Thymus (tissue), 11 donors: Measurements from ENCODE around the gene DARS1. TPM values are rescaled to one million over a fixed set of nuclear protein-coding genes. Genes with fewer than 3 reads are reported as not detected.
"Not testable (repeated sequence)": the region's sequence is repeated elsewhere in the genome, so short reads cannot be mapped to it uniquely, and the experiment has no call there.

ENCODE experiments used
- DNase-seq, 9 donors: peaks; one replicate each; pipeline ENCODE4 v3.0.0-alpha.2; 2013; ENCODE audit warnings: low spot score in 9 of 9, low read depth in 6 of 9, missing footprints in 1 of 9
- H3K27ac ChIP-seq, 2 donors: one replicate each; pipeline ENCODE4 v1.5.1; 2013; ENCODE audit warnings: control low read depth in 1 of 2, low read depth in 1 of 2, low read length in 1 of 2, mild to moderate bottlenecking in 1 of 2, moderate library complexity in 1 of 2
- H3K27me3 ChIP-seq, 2 donors: one replicate each; pipeline ENCODE4 v1.5.1; 2013; ENCODE audit warnings: low read length in 1 of 2; ENCODE audit not compliant: control insufficient read depth in 2 of 2, insufficient read depth in 1 of 2
- H3K36me3 ChIP-seq, 2 donors: one replicate each; pipeline ENCODE4 v1.5.1; 2013; ENCODE audit warnings: low read length in 1 of 2, mild to moderate bottlenecking in 1 of 2, moderate library complexity in 1 of 2; ENCODE audit not compliant: control insufficient read depth in 2 of 2, insufficient read depth in 2 of 2
- H3K4me1 ChIP-seq, 2 donors: one replicate each; pipeline ENCODE4 v1.5.1; 2013; ENCODE audit warnings: low read length in 2 of 2; ENCODE audit not compliant: control insufficient read depth in 2 of 2, insufficient read depth in 2 of 2
- H3K4me3 ChIP-seq, 2 donors: one replicate each; pipeline ENCODE4 v1.5.1; 2013; ENCODE audit warnings: low read length in 2 of 2, control low read depth in 1 of 2, mild to moderate bottlenecking in 1 of 2
- H3K9me3 ChIP-seq, 2 donors: one replicate each; pipeline ENCODE4 v1.5.1; 2013; ENCODE audit warnings: low read length in 1 of 2, mild to moderate bottlenecking in 1 of 2; ENCODE audit not compliant: control insufficient read depth in 2 of 2, insufficient read depth in 1 of 2
- whole genome bisulfite sequencing: extraction: QIAGEN DNeasy Blood & Tissue Kit; methylation state at CpG from one replicate; pipeline ENCODE4 v1.1.7; 2013; 5-methylcytosine and 5-hydroxymethylcytosine counted together
- polyA plus RNA-seq: library from polyadenylated mRNA; stranded (reverse); fragments of 200-250 nt; gene quantifications from one replicate; pipeline ENCODE4 v1.2.3, GENCODE V29; 2013
- total RNA-seq: library from RNA; stranded (reverse); fragments of 120-200 nt; gene quantifications from one replicate; pipeline ENCODE4 v1.2.4, GENCODE V29; 2013
- donor health status: healthy.

DARS1 gene
- total and polyA plus RNA-seq, 2 donors: 118 to 119 TPM

- no peaks in the 10 kb centered on the region for H3K27me3 ChIP-seq
- H3K4me1 ChIP-seq: peaks cover 0 to 3% of the 10 kb centered on the region in 2 donors
- no peak overlapping the region for H3K27ac ChIP-seq
- WGBS: 96% methylated on average over 3 of the region's 3 CpGs
- DNase-seq: no peak
- no peaks in the 10 kb centered on the region for H3K36me3 ChIP-seq
- peaks cover 0 to 2% of the 10 kb centered on the region in 2 donors for H3K9me3 ChIP-seq
- H3K4me3 ChIP-seq: no peak overlapping the region
Observed at GRCh38 chr2:135882415-135882814, 103.0 kb downstream of the DARS1 start.

- DNase-seq, H3K27ac ChIP-seq, H3K9me3 ChIP-seq, H3K27me3 ChIP-seq: not testable (repeated sequence)
- WGBS: 86% methylated on average over 15 of the region's 15 CpGs
- peaks cover 17 to 22% of the 10 kb centered on the region in 2 donors for H3K4me1 ChIP-seq
- H3K36me3 ChIP-seq: peaks cover 7 to 14% of the 10 kb centered on the region in 2 donors
- H3K4me3 ChIP-seq: peak overlapping the region; percentile 84 to 85
Observed at GRCh38 chr2:135876770-135877169, 108.7 kb downstream of the DARS1 start.

- Histone ChIP-seq H3K27ac (peak within 1 kb of the TSS; percentile 86 to 94), H3K9me3 (no peaks in the 10 kb centered on the region), H3K36me3 (peaks cover 10 to 19% of the 10 kb centered on the region in 2 donors), H3K27me3 (no peaks in the 10 kb centered on the region), H3K4me1 (peaks cover 17 to 22% of the 10 kb centered on the region in 2 donors), H3K4me3 (peak within 1 kb of the TSS; percentile 84 to 85)
- WGBS: under 1% methylated on average over 71 of the region's 71 CpGs
- peak; percentile 91 to 100 (median 98) for DNase-seq
Observed at GRCh38 chr2:135876066-135876711, 109.2 kb downstream of the DARS1 start, which contains the start of gene MCM6. MCM6 (minus strand) TSS chr2:135876443; CDS start chr2:135876365, 78 bp downstream.

DNA sequence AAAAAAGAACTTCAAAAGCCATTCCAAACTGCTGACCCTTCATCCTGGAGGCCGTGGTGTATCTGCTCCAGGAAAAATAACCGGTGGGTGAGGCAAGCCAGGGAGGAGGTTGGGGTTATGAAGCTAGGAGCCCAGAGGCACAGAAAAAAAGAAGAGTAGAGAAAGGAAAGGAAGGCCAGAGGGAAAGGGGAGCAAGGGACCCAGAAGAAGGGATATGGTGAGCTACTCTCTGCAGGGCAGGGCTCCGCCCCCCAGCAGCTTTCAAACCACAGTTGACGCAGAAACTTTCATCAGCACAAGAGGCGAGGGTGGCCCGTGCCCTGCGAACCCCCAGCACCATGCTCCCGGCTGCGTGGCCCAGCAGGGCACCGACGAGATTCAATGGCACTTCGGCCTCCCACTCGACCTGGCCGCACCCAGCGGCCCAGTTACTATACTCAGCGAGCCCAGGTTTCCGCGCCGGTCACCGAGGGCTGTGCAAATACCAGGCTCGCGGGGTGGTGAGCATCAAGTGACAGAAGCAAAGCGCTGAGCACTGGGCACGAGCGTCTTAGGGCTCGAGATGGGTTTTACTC lies 109.8 kb downstream of the DARS1 start:
- H3K27ac ChIP-seq: peak overlapping the region; percentile 86 to 94
- H3K4me3 ChIP-seq: peak overlapping the region; percentile 84 to 85
- WGBS: 3% methylated on average over 26 of the region's 26 CpGs
- peak; percentile 27 to 85 (median 65) for DNase-seq
- H3K9me3 ChIP-seq: no peaks in the 10 kb centered on the region
- peaks cover 17 to 22% of the 10 kb centered on the region in 2 donors for H3K4me1 ChIP-seq
- H3K36me3 ChIP-seq: peaks cover 17 to 25% of the 10 kb centered on the region in 2 donors
- H3K27me3 ChIP-seq: no peaks in the 10 kb centered on the region

- H3K27me3 ChIP-seq: no peaks in the 10 kb centered on the region
- H3K9me3 ChIP-seq: no peaks in the 10 kb centered on the region
- H3K4me1 ChIP-seq: peaks cover 17 to 22% of the 10 kb centered on the region in 2 donors
- peaks cover 20 to 32% of the 10 kb centered on the region in 2 donors for H3K36me3 ChIP-seq
- DNase-seq: no peak
- WGBS: 87% methylated on average over 19 of the region's 19 CpGs
- H3K27ac ChIP-seq: no peak overlapping the region
- peak overlapping the region; percentile 84 to 85 for H3K4me3 ChIP-seq
Observed at GRCh38 chr2:135874777-135875365, 110.6 kb downstream of the DARS1 start.

- Histone ChIP-seq H3K27me3 (no peaks in the 10 kb centered on the region), H3K4me3 (no peak overlapping the region), H3K36me3 (peaks cover 34 to 67% of the 10 kb centered on the region in 2 donors), H3K4me1 (peaks cover 18 to 21% of the 10 kb centered on the region in 2 donors), H3K9me3 (no peaks in the 10 kb centered on the region), H3K27ac (no peak overlapping the region)
- 98% methylated on average over 1 of the region's 1 CpG for WGBS
- DNase-seq: no peak
Observed at GRCh38 chr2:135870571-135870970, 114.9 kb downstream of the DARS1 start.

- no peak for DNase-seq
- no peaks in the 10 kb centered on the region for H3K9me3 ChIP-seq
- no peak overlapping the region for H3K4me3 ChIP-seq
- peaks cover 36 to 85% of the 10 kb centered on the region in 2 donors for H3K36me3 ChIP-seq
- H3K27me3 ChIP-seq: no peaks in the 10 kb centered on the region
- peaks cover 5% of the 10 kb centered on the region in 2 donors for H3K4me1 ChIP-seq
- H3K27ac ChIP-seq: no peak overlapping the region
- 97% methylated on average over 6 of the region's 6 CpGs for WGBS
Observed at GRCh38 chr2:135863233-135863632, 122.2 kb downstream of the DARS1 start.

DNA sequence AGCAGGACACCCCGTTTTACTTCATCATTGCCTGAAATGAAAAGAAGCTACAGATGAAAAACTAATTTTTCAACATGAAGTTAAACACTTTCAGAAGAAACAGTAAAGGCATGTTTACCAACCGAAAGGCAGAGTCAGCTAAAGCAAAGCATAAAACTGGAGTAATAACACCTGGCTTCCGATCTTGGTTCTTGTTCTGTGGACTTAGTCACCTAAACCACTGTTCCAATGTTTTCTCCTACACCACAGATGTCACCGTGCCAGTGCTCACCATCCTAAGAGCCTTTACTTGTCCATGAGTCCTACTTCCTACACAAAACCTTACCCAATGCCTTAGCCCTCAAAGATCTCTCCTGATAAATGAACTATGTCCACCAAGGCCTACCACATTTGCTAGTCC lies 122.7 kb downstream of the DARS1 start:
- H3K4me1 ChIP-seq: peaks cover 5% of the 10 kb centered on the region in 2 donors
- H3K27ac ChIP-seq: no peak overlapping the region
- H3K36me3 ChIP-seq: peaks cover 41 to 85% of the 10 kb centered on the region in 2 donors
- no peaks in the 10 kb centered on the region for H3K27me3 ChIP-seq
- H3K4me3 ChIP-seq: no peak overlapping the region
- 95% methylated on average over 4 of the region's 4 CpGs for WGBS
- no peak for DNase-seq
- H3K9me3 ChIP-seq: no peaks in the 10 kb centered on the region
